K562 (cell line): ENCODE measurements around the gene LANCL3. TPM values are rescaled to one million over a fixed set of nuclear protein-coding genes. Genes with fewer than 3 reads are reported as not detected.

Experiments
- ATAC-seq: fragments of 200-7000 bp; cut with Tn5 transposase; 3 replicates; pipeline ENCODE4 v1.9.1; 2020; ENCODE audit warnings: moderate library complexity
- BruUV-seq: library from RNA; stranded (reverse); fragments of 400-500 nt; replicated peaks from 2 replicates; lab custom pipeline; 2021; lab: Mats Ljungman, UMichigan
- CTCF ChIA-PET: fragments of 300-600 bp; formaldehyde crosslinking; extraction: SDS; loops from one replicate; lab custom pipeline; 2021; ENCODE audit warnings: low intra/inter-chr PET ratio; lab: Yijun Ruan, JAX
- POLR2A ChIA-PET: fragments of 300-600, 350-650 bp; sonication (Branson Sonifier 250); formaldehyde crosslinking; extraction: SDS; loops from one replicate; lab custom pipeline; 2021; ENCODE audit warnings: antibody characterized with exemption, inconsistent platforms; lab: Yijun Ruan, JAX
- DNase-seq, 4 experiments: peaks; one replicate each; pipeline versions ENCODE4 v3.0.0 to v3.0.0-alpha.2; 2011 to 2018; ENCODE audit warnings: low spot score in 3 of 4, mixed read lengths in 3 of 4; ENCODE audit errors: extremely low read depth in 1 of 4
- FAIRE-seq: peaks from 2 replicates; lab custom pipeline; 2011; peaks lifted over from hg19 to GRCh38; lab: Jason Lieb, UNC
- H2AFZ ChIP-seq: 2 replicates; pipeline ENCODE4 v1.6.0; 2011; ENCODE audit warnings: low read depth, low read length, control low read depth, inconsistent platforms
- H3K27ac ChIP-seq: fragments of 200-600 bp; 3 replicates; pipeline ENCODE4 v1.8.0; 2011; ENCODE audit warnings: low read depth, mild to moderate bottlenecking, control low read depth, inconsistent platforms, low read length, moderate library complexity, mixed read lengths; ENCODE audit errors: extremely low read depth
- H3K27me3 ChIP-seq, 2 experiments: fragments of 300-600 bp in 1 of 2; 2 replicates in 1 of 2; 3 replicates in 1 of 2; pipeline versions ENCODE4 v1.6.0 to v1.8.0; 2011; ENCODE audit warnings: inconsistent platforms in 2 of 2, low read length in 2 of 2, mild to moderate bottlenecking in 1 of 2, mixed read lengths in 1 of 2, moderate library complexity in 1 of 2; ENCODE audit not compliant: control insufficient read depth in 2 of 2, insufficient read depth in 2 of 2
- H3K36me3 ChIP-seq: fragments of 300-600 bp; 3 replicates; pipeline ENCODE4 v1.8.0; 2011; ENCODE audit warnings: mild to moderate bottlenecking, low read length, inconsistent platforms; ENCODE audit not compliant: control insufficient read depth, insufficient read depth
- H3K4me1 ChIP-seq, 2 experiments: fragments of 200-600 bp in 1 of 2; replicated peaks in 1 of 2; 2 replicates in 1 of 2; 3 replicates in 1 of 2; pipeline versions ENCODE4 v1.5.1 to v1.8.0; 2011; ENCODE audit warnings: inconsistent platforms in 2 of 2, low read length in 2 of 2, mild to moderate bottlenecking in 1 of 2, mixed read lengths in 1 of 2, moderate library complexity in 1 of 2; ENCODE audit not compliant: control insufficient read depth in 2 of 2, insufficient read depth in 2 of 2
- H3K4me2 ChIP-seq: 2 replicates; pipeline ENCODE4 v1.6.1; 2011; ENCODE audit warnings: low read length, control low read depth, inconsistent platforms, mixed read lengths; ENCODE audit not compliant: insufficient read depth
- H3K4me3 ChIP-seq: fragments of 200-600 bp; sonication (generic), shearing (Covaris generic); 2 replicates; pipeline ENCODE4 v1.5.1; 2016; ENCODE audit warnings: control low read depth, inconsistent platforms
- H3K79me2 ChIP-seq: fragments of 200-600 bp; 3 replicates; pipeline ENCODE4 v1.8.0; 2011; ENCODE audit warnings: low read length, inconsistent platforms; ENCODE audit not compliant: control insufficient read depth, insufficient read depth
- H3K9ac ChIP-seq, 2 experiments: 2 replicates each; pipeline versions ENCODE4 v1.6.0 to v1.6.1; 2011; ENCODE audit warnings: low read depth in 2 of 2, low read length in 2 of 2, control low read depth in 1 of 2, inconsistent platforms in 1 of 2, mild to moderate bottlenecking in 1 of 2, mixed read lengths in 1 of 2; ENCODE audit not compliant: insufficient read depth in 1 of 2
- H3K9me1 ChIP-seq: one replicate; pipeline ENCODE4 v1.6.0; 2011; ENCODE audit warnings: inconsistent platforms, mild to moderate bottlenecking, low read length, moderate library complexity; ENCODE audit not compliant: control insufficient read depth, insufficient read depth
- H3K9me3 ChIP-seq: replicated peaks from 2 replicates; pipeline ENCODE4 v1.5.1; 2011; ENCODE audit warnings: low read depth, low read length, inconsistent platforms; ENCODE audit not compliant: control insufficient read depth, insufficient read depth
- H4K20me1 ChIP-seq: replicated peaks from 2 replicates; pipeline ENCODE4 v1.6.1; 2011; ENCODE audit warnings: low read length, inconsistent platforms, mixed read lengths; ENCODE audit not compliant: control insufficient read depth, insufficient read depth
- C11orf30 ChIP-seq: fragments of 450-650 bp; IDR thresholded peaks from 2 replicates; pipeline ENCODE4 v1.6.1; 2016; ENCODE audit warnings: low read depth, mild to moderate bottlenecking
- ETS2 ChIP-seq: IDR thresholded peaks from 2 replicates; pipeline ENCODE4 v1.6.1; 2016; ENCODE audit warnings: borderline replicate concordance, missing genetic modification characterization, mild to moderate bottlenecking, moderate library complexity, missing compliant biosample characterization; ENCODE audit not compliant: poor library complexity, severe bottlenecking
- HDAC6 ChIP-seq: IDR thresholded peaks from 2 replicates; pipeline ENCODE4 v1.6.1; 2012; ENCODE audit warnings: low read depth, mild to moderate bottlenecking, control low read depth, inconsistent platforms, low read length, moderate library complexity
- MAFF ChIP-seq: IDR thresholded peaks from 2 replicates; pipeline ENCODE4 v1.6.1; 2012; ENCODE audit warnings: low read length, improper control_type of control experiment
- MAFG ChIP-seq: fragments of 450-650 bp; conservative IDR thresholded peaks from 2 replicates; pipeline ENCODE4 v1.6.1; 2016; ENCODE audit warnings: missing genetic modification characterization, missing compliant biosample characterization
- MAFK ChIP-seq: IDR thresholded peaks from 2 replicates; pipeline ENCODE4 v1.6.1; 2011; ENCODE audit warnings: low read length, improper control_type of control experiment
- NRF1 ChIP-seq, 2 experiments: fragments of 450-650 bp; IDR thresholded peaks in 1 of 2; conservative IDR thresholded peaks in 1 of 2; 2 replicates each; pipeline ENCODE4 v1.6.1; 2014; ENCODE audit warnings: mild to moderate bottlenecking in 2 of 2
- PCBP1 ChIP-seq: fragments of 200-400 bp; formaldehyde crosslinking; IDR thresholded peaks from 2 replicates; pipeline ENCODE4 v1.6.1; 2018; ENCODE audit warnings: mild to moderate bottlenecking, low read depth, low read length; ENCODE audit not compliant: poor library complexity, severe bottlenecking
- POLR3G ChIP-seq: IDR thresholded peaks from 2 replicates; pipeline ENCODE4 v1.6.1; 2011; ENCODE audit not compliant: insufficient read length, insufficient replicate concordance; ENCODE audit errors: extremely low read depth
- PRMT5 ChIP-seq: sonication (generic); formaldehyde crosslinking; IDR thresholded peaks from 2 replicates; pipeline ENCODE4 v1.5.0; 2020; ENCODE audit warnings: missing genetic modification reagents
- PYGO2 ChIP-seq: fragments of 450-650 bp; IDR thresholded peaks from 2 replicates; pipeline ENCODE4 v1.6.1; 2016; ENCODE audit warnings: mild to moderate bottlenecking, missing genetic modification characterization, moderate library complexity, missing compliant biosample characterization
- TOE1 ChIP-seq, 2 experiments: fragments of 450-650 bp in 1 of 2; sonication (generic) in 1 of 2; formaldehyde crosslinking in 1 of 2; IDR thresholded peaks; 2 replicates each; pipeline versions ENCODE4 v1.7.1 to v1.8.0; 2016 to 2022; ENCODE audit warnings: borderline replicate concordance in 2 of 2, mild to moderate bottlenecking in 2 of 2, antibody characterized with exemption in 1 of 2, inconsistent platforms in 1 of 2, low read depth in 1 of 2, missing genetic modification reagents in 1 of 2, moderate library complexity in 1 of 2
- ZNF316 ChIP-seq: fragments of 450-650 bp; IDR thresholded peaks from 2 replicates; pipeline ENCODE4 v1.6.1; 2016
- ZNF592 ChIP-seq: fragments of 450-650 bp; IDR thresholded peaks from 2 replicates; pipeline ENCODE4 v1.6.1; 2017; ENCODE audit warnings: antibody characterized with exemption, mild to moderate bottlenecking
- WGBS: fragments of 100-300 bp; shearing (Covaris generic); methylation state at CpG from one replicate; pipeline ENCODE4 v1.1.6; 2016; ENCODE audit warnings: low coverage, mixed read lengths; ENCODE audit not compliant: insufficient coverage; ENCODE audit errors: missing lambda C conversion rate; 5-methylcytosine and 5-hydroxymethylcytosine counted together
- in situ Hi-C: fragments of 300-500 bp; cut with MboI; formaldehyde crosslinking; loops from 4 replicates; pipeline ENCODE4 v1.15.0; 2018; ENCODE audit warnings: inconsistent platforms, mixed read lengths
- intact Hi-C: fragments of 100-400 bp; cut with micrococcal nuclease; formaldehyde crosslinking; loops from 2 replicates; pipeline ENCODE4 v1.14.2; 2022
- polyA plus RNA-seq, 8 experiments: library from polyadenylated mRNA; depleted of rRNA in 4 of 8; stranded (reverse) in 5 of 8; unstranded in 3 of 8; fragments of >200 nt; fragmentation: Nextera tagmentation in 2 of 8; fragmentation: Illumina TruSeq in 1 of 8; extraction: Ambion mirVana in 2 of 8; extraction: Trizol in 1 of 8; gene quantifications; 2 replicates each; pipeline versions ENCODE4 v1.2.1 to v1.2.3, GENCODE V29; 2011 to 2014; ENCODE audit warnings: inconsistent platforms in 1 of 8, missing spikeins in 1 of 8
- total RNA-seq, 7 experiments: library from RNA; depleted of rRNA in 6 of 7; stranded (reverse); fragments of >200 nt in 6 of 7; fragmentation: Illumina TruSeq in 2 of 7; extraction: Trizol in 2 of 7; gene quantifications; 2 replicates each; pipeline versions ENCODE4 v1.2.1 to v1.2.3, GENCODE V29; 2011 to 2021; ENCODE audit warnings: low replicate concordance in 1 of 7

Gene LANCL3
- total and polyA plus RNA-seq, 9 of the 15 experiments (the other 6 are each of a cell fraction or from before 2014, with no cell fraction given) = 0.41 to 1.5 (median 0.58) TPM

GRCh38 chrX:37608156-37608555 is 36.7 kb downstream of the LANCL3 start (continued):
- no peak for TF ChIP-seq TOE1 (IDR thresholded peaks at IDR 0.05; ENCODE audit: borderline replicate concordance)
- TF ChIP-seq TOE1 (CRISPR knock-in tag; IDR thresholded peaks at IDR 0.05; ENCODE audit: borderline replicate concordance, low read depth) = no peak

- Histone ChIP-seq H3K27me3 (no peaks in the 10 kb centered on the region), H4K20me1 (no peaks in the 10 kb centered on the region), H3K4me2 (no peak overlapping the region), H3K79me2 (no peaks in the 10 kb centered on the region), H2AFZ (no peak overlapping the region), H3K4me1 (peaks cover 0 to 3% of the 10 kb centered on the region in 2 experiments; a peak in 2 of 5 replicates), H3K36me3 (no peaks in the 10 kb centered on the region), H3K9me3 (no peaks in the 10 kb centered on the region), H3K27ac (no peak overlapping the region), H3K4me3 (no peak overlapping the region), H3K9ac (no peak overlapping the region), H3K9me1 (no peaks in the 10 kb centered on the region)
- in situ Hi-C loops (no loop called here), intact Hi-C loops (no loop called here)
- WGBS = 25% methylated on average over 1 of the region's 1 CpG
- DNase-seq = no peak
- no TSS peak for BruUV-seq
- ChIA-PET POLR2A (no interaction called here), CTCF (no interaction called here)
- ATAC-seq = no peak
- TF ChIP-seq PYGO2 (tag) = no peak
- TF ChIP-seq NRF1 (conservative IDR thresholded peaks at IDR 0.05 in 1 of 2, IDR thresholded peaks at IDR 0.05 in 1 of 2) = no peak
- TF ChIP-seq PCBP1 = no peak
- no peak for TF ChIP-seq PRMT5 (CRISPR knock-in tag)
- TF ChIP-seq MAFF = peak; percentile 48
- no peak for TF ChIP-seq ETS2 (tag)
- no peak for TF ChIP-seq ZNF592
- 0 out of 2 replicates have a peak, but pooled peaks have one; percentile 34 for TF ChIP-seq MAFG
- peak; percentile 59 for TF ChIP-seq ZNF316
- TF ChIP-seq C11orf30 = peak; percentile 55
- TF ChIP-seq MAFK = peak; percentile 34; the same call in 1 of the 2 replicates
- TF ChIP-seq HDAC6 = no peak
- no peak for TF ChIP-seq POLR3G
- FAIRE-seq = no peak
Observed at GRCh38 chrX:37609727-37610126, 38.3 kb downstream of the LANCL3 start.
